ENCODE measurements around the gene HRK. TPM values are rescaled to one million over a fixed set of nuclear protein-coding genes. Genes with fewer than 3 reads are reported as not detected.

Gene HRK
- total and polyA plus RNA-seq, 10 of the 15 experiments (the other 5 are each of a cell fraction or from before 2014, with no cell fraction given), result not detected

GRCh38 chr12:116901612-116902011 is 20.4 kb upstream of the HRK start:
- Histone ChIP-seq H3K27ac (ENCODE audit: control insufficient read depth, insufficient read depth) (no peak overlapping the region), H3K4me3 (no peak overlapping the region), H3K9ac (ENCODE audit: control insufficient read depth, insufficient read depth, low read length) (no peak overlapping the region), H3K9me3 (replicated peaks; ENCODE audit: control insufficient read depth, insufficient read depth, low read length) (no peaks in the 10 kb centered on the region), H3K79me2 (ENCODE audit: control insufficient read depth, insufficient read depth, low read length) (no peaks in the 10 kb centered on the region), H3K27me3 (replicated peaks in 1 of 2; ENCODE audit: control insufficient read depth in 2 of 2, insufficient read depth in 2 of 2, low read length in 1 of 2) (no peaks in the 10 kb centered on the region), H3K4me2 (ENCODE audit: control insufficient read depth, insufficient read depth) (no peak overlapping the region), H2AFZ (ENCODE audit: control insufficient read depth, low read depth, low read length) (no peak overlapping the region), H3K4me1 (ENCODE audit: control insufficient read depth, insufficient read depth, low read length) (no peaks in the 10 kb centered on the region), H3K36me3 (ENCODE audit: control insufficient read depth in 2 of 2, insufficient read depth in 2 of 2, low read length in 1 of 2) (no peaks in the 10 kb centered on the region), H4K20me1 (ENCODE audit: control insufficient read depth, insufficient read depth) (no peaks in the 10 kb centered on the region)
- ATAC-seq, result no peak
- in situ Hi-C loops (cut with MboI), result no loop called here
- DNase-seq (ENCODE audit: low read depth, low spot score), result no peak
- no peak for FAIRE-seq
- SMC1A ChIA-PET (ENCODE audit: uncharacterized antibody, unreplicated experiment), result no interaction called here
- RAD21 ChIA-PET (ENCODE audit: unreplicated experiment), result no interaction called here
- TF ChIP-seq TCF12 (IDR thresholded peaks at IDR 0.05; ENCODE audit: low read depth, low read length) (no peak), MXI1 (IDR thresholded peaks at IDR 0.05; ENCODE audit: low read depth, low read length) (no peak), ASH2L (IDR thresholded peaks at IDR 0.05; ENCODE audit: borderline replicate concordance, low read depth) (no peak), CBX3 (IDR thresholded peaks at IDR 0.05; ENCODE audit: borderline replicate concordance, low read depth) (no peak), BACH1 (IDR thresholded peaks at IDR 0.05; ENCODE audit: borderline replicate concordance) (no peak), SMAD1 (IDR thresholded peaks at IDR 0.05; ENCODE audit: low read depth, partially characterized antibody) (no peak), KLF5 (IDR thresholded peaks at IDR 0.05; ENCODE audit: partially characterized antibody) (no peak), NFXL1 (IDR thresholded peaks at IDR 0.05; ENCODE audit: borderline replicate concordance) (no peak), MAX (IDR thresholded peaks at IDR 0.05; ENCODE audit: low read depth, low read length) (no peak), HDAC2 (IDR thresholded peaks at IDR 0.05) (no peak), USF2 (IDR thresholded peaks at IDR 0.05; ENCODE audit: borderline replicate concordance, low read depth, low read length) (no peak)
- CTCF ChIA-PET, result interaction anchor here (0.6 kb wide), 1 partner anchor 295 kb away, joined by 3 read pairs; no protein-coding TSS in a partner anchor
- intact Hi-C loops (cut with micrococcal nuclease; ENCODE audit: unreplicated experiment), result no loop called here
- POLR2A ChIA-PET, result interaction anchor here (0.6 kb wide), 1 partner anchor 675 kb away, joined by 4 read pairs; no protein-coding TSS in a partner anchor
- WGBS (ENCODE audit: insufficient coverage, insufficient replicate concordance, low lambda C conversion rate, missing lambda C conversion rate), result 0% methylated on average over 2 of the region's 2 CpGs
- BruUV-seq (replicated peaks), result no TSS peak

Measured in GM12878 (cell line).